DLD1 (cell line): ENCODE results near the gene SURF4.

Experiments used
- in situ Hi-C: cut with HindIII; loops from 2 replicates; pipeline ENCODE4 v1.10.0; 2017; ENCODE audit warnings: low sequenced_read_pairs

The SURF4 gene

DNA sequence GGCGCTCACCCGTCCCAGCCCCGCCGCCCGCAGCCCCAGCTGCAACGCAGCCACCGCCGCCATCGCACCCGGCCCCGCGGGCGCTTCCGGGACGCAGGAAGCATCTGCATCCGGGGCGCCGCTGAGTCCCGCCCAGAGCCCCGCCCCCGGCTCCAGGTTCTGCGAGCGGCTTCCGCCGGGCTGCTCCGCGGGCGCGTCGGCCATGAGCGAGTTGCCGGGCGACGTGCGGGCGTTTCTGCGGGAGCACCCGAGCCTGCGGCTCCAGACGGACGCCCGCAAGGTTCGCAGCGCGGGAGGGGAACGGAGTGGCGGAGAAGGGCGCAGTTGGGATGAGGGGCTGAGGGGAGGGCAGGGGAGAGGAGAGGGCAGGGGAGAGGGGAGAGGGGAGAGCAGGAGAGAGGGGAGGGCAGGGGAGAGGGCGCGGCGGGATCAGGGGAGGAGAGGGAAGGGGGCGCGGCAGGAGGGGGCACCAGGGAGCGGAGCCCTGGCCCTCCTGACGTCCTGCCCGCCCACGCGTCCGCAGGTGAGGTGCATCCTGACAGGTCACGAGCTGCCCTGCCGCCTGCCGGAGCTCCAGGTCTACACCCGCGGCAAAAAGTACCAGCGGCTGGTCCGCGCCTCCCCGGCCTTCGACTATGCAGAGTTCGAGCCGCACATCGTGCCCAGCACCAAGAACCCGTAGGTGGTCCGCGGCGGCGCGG is 19.3 kb downstream of the SURF4 start, which contains the start of the genes SURF1 and SURF2:
SURF1 (minus strand) TSS at position 97 of the 701 bp plus-strand sequence; CDS start at position 63, 34 bp downstream.
SURF2 (plus strand) TSS at position 160 of the 701 bp plus-strand sequence; CDS start at position 203, 43 bp downstream.
- in situ Hi-C loops = no loop called here

DNA sequence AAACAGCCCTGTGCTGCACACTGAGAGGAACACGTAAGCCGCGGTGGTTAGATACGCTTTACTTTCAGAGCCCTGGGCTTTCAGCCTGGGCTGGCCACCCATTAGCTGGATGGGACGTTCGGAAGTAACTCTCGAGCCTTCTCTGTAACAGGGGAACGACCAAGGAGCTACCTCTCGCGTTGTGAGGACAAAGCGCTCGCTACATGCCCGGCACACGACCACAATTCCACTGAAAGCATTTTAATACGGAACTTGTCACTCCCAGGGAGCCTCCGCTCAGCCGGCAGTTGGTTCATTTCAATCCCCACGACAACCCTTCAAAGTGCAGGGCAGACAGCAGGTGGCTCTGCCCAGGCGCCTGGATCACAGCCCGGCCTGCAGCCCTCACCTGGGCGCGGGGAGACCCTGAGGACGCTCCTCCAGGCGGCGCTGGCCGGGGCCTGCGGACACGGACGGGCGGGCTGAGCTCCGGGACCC is 19.9 kb downstream of the SURF4 start:
- in situ Hi-C loops = no loop called here

DNA sequence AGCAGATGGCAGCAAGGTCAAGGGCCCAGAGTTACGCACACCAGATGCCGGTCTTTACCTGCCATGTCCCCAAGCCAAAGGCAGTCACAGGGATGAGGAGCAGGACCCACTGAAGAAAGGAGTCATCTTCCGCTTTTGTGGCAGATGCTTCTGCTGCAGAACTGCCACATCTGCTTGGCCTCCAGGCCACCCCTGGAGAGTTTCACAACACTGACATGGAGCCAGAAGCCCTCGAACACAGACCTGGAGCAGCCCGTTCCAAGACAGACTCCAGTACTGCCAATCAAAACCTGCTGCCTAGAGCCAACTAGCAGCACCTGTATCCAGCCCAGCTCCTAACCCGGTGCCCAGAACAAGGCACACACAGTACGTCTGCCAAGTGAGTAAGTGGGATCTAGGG is 21.1 kb downstream of the SURF4 start:
- in situ Hi-C loops = no loop called here

DNA sequence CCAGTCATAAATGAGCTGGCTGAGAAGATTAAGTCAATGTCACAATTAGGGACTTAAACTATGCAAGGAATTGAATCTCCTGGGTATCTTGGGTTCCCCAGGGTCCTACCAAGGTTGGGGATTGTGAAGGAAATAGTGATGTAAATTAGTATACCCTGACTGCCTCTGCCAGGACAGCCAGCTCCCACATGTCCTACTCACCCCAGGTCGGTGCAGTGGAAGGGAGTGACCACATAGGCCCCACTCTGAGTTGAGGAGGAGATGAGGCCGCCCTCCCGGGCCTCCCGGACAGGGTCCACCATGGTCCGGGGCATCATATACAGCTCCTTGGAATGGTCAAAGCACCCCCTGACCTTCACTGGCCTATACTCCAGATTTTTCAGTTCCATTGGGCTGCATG is 22.3 kb downstream of the SURF4 start:
- in situ Hi-C loops = no loop called here

DNA sequence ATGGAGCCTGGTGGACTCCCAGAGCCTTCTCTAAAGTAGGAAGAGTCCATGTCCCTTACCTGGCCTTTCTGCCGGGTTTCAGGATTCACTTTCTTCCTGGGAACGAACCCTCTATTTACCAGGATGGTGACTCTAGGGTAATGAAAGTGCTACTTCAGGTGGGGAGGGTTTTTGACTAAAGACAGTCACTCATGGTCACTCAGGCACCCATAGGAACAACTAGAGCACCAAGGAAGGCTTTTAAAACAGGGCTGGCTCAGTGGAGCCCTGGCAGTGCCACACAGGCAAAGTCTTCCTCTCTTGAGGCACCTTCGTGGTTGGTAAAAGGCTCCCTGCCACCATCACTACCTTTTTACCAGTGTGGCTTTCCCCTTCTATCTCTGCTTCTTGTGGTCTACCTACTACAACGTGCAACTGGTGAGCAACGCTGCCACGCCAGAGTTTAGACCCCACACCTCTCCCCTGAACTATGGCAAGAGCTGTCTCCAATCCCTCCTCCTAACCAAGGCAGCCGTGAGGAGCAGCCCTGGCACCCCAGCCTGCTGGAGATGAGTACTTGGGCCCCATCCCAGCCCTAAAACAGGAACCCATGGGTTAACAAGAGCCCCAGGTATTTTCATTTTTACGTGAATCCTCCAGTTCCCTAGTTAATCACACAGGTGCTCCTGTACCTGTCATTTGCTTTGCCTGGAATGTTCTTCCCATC is 23.1 kb downstream of the SURF4 start:
- in situ Hi-C loops = no loop called here

DNA sequence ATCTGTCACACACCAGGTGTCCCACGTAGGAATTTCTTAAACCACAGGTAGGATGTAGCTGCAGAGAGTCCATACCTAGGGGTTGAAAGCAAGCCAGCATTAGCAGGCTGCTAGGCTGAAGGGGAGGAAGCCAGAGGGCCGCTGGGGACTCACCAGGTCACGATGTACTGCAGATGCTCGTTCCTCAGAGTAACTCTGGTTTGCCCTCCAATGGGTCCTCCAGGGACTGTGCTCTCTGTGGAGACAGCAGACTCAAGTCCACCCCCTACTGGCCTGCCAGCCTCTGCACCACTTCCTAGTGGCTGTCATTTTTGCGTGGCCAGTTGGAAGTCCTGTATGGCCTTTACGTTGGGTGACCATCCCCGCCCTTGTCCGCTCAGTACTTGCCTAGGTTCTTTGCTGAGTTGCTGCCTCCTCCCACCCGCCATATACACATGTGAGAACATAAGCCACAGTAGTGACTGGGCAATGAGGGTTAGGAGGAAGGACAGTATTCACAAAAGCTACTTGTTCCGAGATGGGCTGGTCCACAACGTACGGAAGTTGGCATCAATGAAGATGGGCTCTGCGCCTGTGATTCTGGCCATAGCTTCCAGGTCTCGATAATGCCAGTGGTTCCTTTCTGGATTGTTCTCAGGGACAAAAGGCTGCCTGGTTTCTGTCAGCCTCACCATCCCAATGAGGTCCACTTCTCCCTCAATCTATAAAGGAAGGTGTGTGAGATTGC is 23.8 kb downstream of the SURF4 start:
- in situ Hi-C loops = no loop called here

DNA sequence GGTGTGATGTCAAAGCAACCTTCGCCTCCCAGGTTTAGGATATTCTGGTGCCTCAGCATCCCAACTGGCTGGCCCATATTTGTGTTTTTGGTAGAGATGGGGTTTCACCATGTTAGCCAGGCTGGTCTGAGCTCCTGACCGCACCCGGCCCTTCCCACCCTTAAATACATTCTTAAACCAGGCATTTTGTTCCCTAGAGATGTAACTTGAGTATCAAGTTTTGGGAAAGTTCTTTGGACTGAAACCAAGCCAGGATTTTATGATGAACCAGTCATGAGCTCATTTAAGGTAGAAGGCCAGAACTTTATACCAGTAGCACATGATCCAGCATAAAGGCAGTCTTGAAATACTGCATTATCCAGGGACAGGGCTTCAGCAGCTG is 24.3 kb downstream of the SURF4 start:
- in situ Hi-C loops = no loop called here

DNA sequence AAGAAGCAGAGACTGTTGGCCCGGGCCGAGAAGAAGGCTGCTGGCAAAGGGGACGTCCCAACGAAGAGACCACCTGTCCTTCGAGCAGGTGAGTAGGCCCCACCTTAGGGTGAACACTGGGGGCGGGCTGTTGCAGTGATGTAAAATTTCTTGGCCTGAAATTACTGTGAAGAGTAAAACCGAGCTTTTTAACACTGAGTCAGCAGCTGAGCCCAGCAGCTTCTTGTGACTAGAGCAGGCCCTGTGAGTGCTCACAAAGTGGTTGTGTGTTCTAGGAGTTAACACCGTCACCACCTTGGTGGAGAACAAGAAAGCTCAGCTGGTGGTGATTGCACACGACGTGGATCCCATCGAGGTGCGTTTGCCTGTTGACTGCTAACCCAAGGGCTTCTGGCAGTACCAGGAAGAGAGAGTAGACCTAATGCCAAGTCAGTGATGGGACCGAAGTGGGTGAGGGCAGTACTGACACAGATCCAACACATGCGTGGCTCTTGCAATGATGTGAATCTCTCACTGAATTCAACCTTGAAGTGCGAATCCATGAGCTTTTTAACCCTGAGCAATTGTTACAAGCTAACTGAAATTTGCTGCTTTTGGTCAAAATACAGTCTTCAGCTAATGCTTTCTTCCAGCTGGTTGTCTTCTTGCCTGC is 25.8 kb downstream of the SURF4 start:
- in situ Hi-C loops = no loop called here

DNA sequence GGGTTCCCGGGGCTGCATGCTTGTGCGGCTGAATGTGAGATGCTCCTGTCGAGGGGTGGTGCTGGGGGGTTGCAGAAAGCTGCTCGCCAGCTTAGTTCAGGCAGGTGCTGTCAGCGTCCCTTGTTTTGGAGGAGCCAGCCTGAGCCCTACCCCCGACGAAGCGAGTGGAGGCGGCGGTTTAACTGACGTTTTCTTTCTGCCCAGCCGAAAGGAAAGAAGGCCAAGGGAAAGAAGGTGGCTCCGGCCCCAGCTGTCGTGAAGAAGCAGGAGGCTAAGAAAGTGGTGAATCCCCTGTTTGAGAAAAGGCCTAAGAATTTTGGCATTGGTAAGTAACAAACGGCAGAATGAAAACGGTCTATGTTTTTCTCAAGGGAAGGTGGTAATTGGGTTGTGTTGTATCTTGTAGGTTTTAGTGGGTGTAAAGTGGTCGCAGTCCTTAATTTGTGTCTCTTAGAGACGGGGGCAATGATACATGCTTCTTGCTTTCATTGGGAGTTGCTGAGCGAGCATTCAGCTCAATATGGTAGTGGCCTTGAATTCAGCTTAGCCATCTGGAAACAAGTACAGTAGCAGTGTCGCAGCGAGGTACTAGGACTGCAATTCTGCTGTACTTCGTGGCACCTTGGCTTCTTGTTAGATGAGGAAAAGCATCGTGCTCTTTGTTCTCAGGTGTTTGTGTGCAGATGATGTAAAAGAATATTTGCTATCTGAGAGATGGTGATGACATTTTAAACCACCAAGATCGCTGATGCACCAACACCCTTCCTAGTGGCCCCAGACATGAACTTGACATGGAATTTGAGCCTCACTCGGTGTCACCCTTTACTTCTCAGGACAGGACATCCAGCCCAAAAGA is 26.9 kb downstream of the SURF4 start:
- in situ Hi-C loops = no loop called here

DNA sequence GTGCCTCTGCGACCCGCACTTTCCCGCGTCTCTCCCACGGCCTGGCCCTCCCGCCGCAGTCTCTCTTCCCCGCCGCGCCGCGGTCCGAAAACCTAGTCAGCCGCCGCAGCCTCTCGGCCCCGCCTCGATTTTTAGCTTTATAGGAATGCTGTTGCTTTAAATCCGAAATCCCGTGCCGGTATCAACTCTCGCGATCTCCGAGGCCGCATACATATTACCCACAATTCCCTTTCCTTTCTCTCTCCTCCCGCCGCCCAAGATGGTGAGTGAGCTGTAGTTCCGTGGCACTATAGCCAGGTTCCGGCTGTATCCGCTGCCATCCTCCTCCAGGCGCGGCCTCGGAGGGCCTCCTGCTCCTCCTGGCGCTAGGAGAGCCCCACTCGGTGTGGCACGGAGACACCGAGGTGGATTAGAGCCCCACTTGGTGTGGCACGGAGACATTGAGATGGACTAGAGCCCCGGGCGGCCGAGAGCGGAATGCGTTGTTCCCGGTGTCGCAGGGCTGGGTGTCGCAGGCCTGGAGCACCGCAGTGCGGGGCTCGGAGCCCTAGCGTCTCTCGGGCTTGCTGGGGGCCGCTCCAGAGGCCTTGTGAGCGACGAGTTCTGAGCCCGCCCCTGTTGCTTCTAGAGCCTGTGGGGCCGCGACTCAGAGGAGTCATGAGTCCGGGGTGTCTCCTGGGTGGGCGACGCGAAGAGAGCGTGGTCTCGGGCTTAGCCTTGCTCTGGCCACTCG is 27.7 kb downstream of the SURF4 start, which contains the start of the genes MED22 and RPL7A:
MED22 (minus strand) TSS at position 147 of the 733 bp plus-strand sequence. CDS start 1,469 bp downstream, outside the sequence.
RPL7A (plus strand) TSS at position 234 of the 733 bp plus-strand sequence; CDS start at position 260, 26 bp downstream.
- in situ Hi-C loops = no loop called here

DNA sequence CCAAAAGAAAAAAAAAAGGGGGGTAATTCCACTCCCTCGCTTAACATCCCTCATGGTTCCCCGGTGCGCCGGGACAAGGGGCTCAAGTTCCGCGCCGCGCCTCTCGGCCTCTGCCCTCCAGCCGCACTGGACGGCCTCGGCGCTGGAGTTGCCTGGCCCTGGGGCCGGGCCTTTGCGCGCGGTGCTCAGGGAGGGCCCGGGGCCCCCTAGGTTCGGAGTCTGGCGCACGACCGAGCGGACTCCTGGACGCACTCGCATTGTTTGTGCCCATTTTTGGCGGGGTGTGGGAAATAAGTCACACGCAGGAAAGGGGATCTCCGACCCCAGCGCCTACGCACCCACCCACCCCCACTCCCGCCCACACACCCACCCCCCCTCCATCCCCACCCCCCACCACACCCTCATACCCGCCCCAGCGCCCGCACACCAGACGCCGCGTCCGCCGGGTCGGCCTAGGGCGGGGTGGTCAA is 28.3 kb downstream of the SURF4 start:
- in situ Hi-C loops = no loop called here

DNA sequence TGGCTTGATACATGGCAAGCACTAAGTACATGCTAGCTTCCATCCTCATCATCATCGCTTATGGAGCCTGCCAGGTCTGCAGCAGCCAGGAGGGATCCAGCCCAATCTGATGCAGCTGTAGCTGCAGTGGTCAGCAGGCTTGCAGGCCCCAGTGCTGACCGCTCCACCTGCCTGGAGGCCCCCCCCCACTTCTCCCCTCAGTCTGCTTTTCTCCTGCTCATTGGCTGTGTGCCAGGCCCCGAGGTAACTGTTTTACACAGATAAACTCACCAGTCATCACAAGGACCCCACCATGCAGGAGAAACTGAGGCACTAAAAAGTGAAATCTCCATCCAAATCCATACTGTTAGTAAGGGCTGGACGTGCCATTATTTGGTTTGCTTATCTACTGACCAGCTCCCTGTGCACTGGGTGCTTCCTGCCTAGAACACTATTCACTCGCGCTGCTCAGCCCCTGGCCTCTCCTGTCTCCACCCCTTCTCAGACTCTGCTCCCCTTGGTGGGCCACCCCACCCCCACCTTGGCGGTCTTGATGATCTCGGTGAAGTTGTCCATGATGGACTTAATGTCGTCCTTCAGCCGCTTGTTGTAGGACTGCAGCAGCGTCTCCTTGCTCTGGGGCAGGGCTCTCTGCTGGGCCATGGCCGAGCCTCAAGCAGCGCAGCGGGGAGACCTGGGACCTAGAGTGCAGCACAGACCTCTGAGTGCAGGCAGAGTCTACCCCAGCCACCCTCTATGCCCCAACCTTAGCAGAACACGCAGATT is 29.7 kb downstream of the SURF4 start:
- in situ Hi-C loops = no loop called here

DNA sequence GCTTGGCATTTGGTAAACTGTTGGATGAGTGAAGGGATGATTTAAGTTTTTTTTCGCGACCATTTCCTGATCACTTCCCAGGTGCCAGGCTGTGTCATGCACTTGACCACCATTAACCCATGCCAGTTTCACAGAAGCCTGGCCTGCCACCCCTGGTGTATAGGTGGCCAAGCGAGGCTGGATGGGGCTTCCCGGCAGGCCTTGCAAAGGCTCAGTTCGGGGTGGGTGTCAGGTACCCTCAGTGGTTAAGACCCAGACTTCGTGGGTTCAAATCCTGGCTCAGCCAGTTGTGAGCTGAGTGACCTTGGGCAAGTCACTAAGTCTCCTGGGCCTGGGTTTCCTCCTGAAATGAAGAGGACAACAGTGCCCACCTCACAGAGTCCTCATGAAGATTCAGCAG is 30.3 kb downstream of the SURF4 start:
- in situ Hi-C loops = no loop called here

DNA sequence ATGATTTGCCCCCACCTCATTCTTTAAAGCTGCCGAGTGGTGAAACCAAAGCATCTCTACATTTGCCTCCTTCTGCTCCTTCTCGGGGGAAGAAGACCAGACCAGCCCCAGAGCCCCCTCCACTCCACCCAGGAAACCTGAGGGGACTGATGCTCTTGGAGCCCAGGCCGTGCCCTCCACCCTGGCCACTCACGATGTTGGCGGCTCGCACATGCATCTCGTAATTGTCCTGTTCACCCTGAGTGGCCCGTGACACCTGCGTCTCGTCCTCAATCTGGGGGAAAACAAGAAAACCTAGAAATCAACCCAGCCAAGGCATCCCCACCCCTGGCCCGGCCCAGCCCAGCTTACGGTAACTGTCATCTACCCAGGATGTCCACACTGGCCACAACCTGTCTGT is 30.9 kb downstream of the SURF4 start:
- in situ Hi-C loops = no loop called here

DNA sequence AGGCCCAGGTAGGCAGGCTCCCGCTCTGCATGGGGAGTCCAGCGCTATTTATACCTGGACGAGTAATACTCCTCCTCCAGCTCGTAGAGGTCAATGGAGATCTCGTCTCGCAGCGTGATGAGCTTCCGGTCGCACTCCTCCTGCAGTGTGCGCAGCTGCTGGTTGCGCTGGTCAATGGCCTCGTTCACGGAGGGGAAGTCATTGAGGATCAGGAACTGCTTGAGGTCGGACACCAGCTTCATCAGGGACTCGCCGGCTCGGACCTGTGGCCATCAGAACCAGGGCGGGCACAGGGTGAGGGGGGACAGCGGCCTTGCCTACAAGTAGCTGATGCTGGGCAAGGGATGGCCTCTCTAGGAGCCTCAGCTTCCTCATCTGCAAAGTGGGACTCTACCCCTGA is 31.8 kb downstream of the SURF4 start:
- in situ Hi-C loops = no loop called here

DNA sequence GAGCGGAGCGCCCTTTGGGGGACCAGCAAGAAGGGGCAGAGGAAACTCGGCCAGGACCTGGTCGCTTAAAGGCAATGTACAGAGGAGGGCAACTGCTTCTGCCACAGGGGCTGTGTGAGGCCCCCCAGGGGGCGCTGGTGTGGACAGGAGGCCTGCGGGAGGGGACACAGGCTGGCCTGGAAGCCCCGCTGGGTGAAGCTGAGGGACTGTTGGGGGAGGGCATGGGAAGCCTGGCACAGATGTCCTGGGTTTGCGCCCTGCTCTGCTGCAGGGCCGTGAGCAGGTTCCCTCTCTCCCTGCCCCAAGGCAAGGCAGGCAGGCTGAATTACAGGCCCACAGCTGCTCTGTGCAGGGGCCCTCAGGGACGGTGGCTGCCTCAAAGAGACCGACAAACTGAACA is 33.3 kb downstream of the SURF4 start:
- in situ Hi-C loops = no loop called here

DNA sequence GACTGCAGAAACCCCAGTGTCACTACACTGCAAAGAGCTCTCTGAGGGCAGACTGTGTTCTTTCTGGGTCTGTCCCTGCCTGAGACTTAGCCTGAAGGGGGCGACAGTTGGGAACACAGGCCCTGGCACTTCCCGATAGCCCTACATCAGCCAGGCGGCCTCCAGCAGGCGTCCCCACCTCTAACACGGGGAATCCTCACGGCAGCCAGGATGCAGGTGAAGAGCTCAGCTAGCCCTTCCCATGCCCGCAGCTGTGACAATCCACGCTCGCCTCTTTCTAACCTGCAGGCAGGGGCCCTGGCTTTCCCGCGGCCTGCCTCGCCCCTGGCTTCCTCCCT is 33.8 kb downstream of the SURF4 start:
- in situ Hi-C loops = no loop called here

DNA sequence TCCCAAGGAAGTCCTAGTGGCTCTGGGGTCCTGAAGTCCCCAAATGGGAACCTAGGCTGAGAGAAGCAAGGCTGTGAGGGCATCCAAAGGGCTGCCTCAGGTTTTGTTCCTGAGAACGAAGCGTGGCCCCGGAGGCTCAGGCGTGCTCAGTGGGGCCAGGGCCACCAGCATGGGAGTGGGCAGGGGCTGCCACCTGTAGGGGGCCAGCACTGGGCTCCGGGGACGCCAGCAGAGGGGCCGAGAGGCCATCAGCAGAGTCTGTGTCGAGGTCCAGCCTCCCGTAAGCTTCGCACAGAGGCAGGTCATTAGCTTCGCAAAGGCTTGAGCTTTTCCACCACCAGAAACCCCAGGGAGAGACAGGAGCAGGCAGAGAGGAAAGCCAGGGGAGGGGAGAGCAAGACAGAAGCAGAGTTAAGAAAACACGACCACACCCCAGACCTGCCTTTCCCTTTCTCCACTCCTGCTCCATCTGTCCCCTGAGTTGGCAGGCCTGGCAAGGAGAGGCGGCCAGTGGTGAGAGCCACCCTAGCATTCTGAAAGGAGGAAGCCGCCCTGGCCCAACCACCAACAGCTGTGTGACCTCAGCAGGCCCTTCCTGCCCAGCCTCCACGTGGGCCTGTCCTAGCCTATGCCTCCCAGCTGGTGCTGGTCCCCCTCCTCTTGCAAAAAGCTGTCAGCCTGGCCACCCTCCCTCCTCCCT is 34.3 kb downstream of the SURF4 start:
- in situ Hi-C loops = no loop called here
